Liver (tissue), 9 donors: ENCODE results near the gene PTAFR. TPM values are rescaled to one million over a fixed set of nuclear protein-coding genes. Genes with fewer than 3 reads are reported as not detected.

Experiments
- DNase-seq: peaks from one replicate; pipeline ENCODE4 v3.0.0-alpha.2; 2017; ENCODE audit warnings: low spot score
- H3K27ac ChIP-seq, 2 donors: one replicate each; pipeline ENCODE4 v1.7.0; 2013; ENCODE audit warnings: inconsistent platforms in 2 of 2, low read length in 2 of 2, control low read depth in 1 of 2, low read depth in 1 of 2, mild to moderate bottlenecking in 1 of 2
- H3K27me3 ChIP-seq, 4 donors: one replicate each; pipeline versions ENCODE4 v1.6.1 to v1.7.0; 2013; ENCODE audit warnings: low read length in 3 of 4, inconsistent platforms in 1 of 4, mild to moderate bottlenecking in 1 of 4, moderate library complexity in 1 of 4; ENCODE audit not compliant: control insufficient read depth in 4 of 4, insufficient read depth in 4 of 4
- H3K36me3 ChIP-seq, 4 donors: one replicate each; pipeline versions ENCODE4 v1.6.1 to v1.7.0; 2013; ENCODE audit warnings: low read length in 3 of 4, mild to moderate bottlenecking in 3 of 4, low read depth in 1 of 4, moderate library complexity in 1 of 4; ENCODE audit not compliant: control insufficient read depth in 4 of 4, insufficient read depth in 3 of 4
- H3K4me1 ChIP-seq, 4 donors: one replicate each; pipeline versions ENCODE4 v1.6.1 to v1.7.0; 2013; ENCODE audit warnings: low read length in 3 of 4, mild to moderate bottlenecking in 3 of 4, moderate library complexity in 1 of 4; ENCODE audit not compliant: control insufficient read depth in 4 of 4, insufficient read depth in 4 of 4
- H3K4me3 ChIP-seq, 3 donors: one replicate each; pipeline versions ENCODE4 v1.6.1 to v1.7.0; 2013; ENCODE audit warnings: low read length in 3 of 3, control low read depth in 1 of 3, low read depth in 1 of 3, mild to moderate bottlenecking in 1 of 3
- H3K9ac ChIP-seq, 2 donors: one replicate each; pipeline ENCODE4 v1.7.0; 2013; ENCODE audit warnings: low read length in 2 of 2, mild to moderate bottlenecking in 2 of 2, moderate library complexity in 2 of 2, control low read depth in 1 of 2, low read depth in 1 of 2
- H3K9me3 ChIP-seq, 4 donors: one replicate each; pipeline versions ENCODE4 v1.6.1 to v1.7.0; 2013; ENCODE audit warnings: low read length in 3 of 4; ENCODE audit not compliant: control insufficient read depth in 4 of 4
- CTCF ChIP-seq: fragments of 150-350 bp; IDR thresholded peaks from 2 replicates; pipeline ENCODE4 v1.5.1; 2017; ENCODE audit warnings: improper control_type of control experiment, low read depth, low read length; ENCODE audit not compliant: missing input control
- EGR1 ChIP-seq, 2 donors: IDR thresholded peaks; 2 replicates each; pipeline ENCODE4 v1.6.1; 2016 to 2018; ENCODE audit warnings: antibody characterized with exemption in 2 of 2, low read depth in 2 of 2
- FOXA1 ChIP-seq: IDR thresholded peaks from 2 replicates; pipeline ENCODE4 v1.6.1; 2016; ENCODE audit warnings: antibody characterized with exemption
- FOXA2 ChIP-seq: IDR thresholded peaks from 2 replicates; pipeline ENCODE4 v1.6.1; 2016; ENCODE audit warnings: antibody characterized with exemption
- GABPA ChIP-seq, 2 donors: IDR thresholded peaks in 1 of 2; conservative IDR thresholded peaks in 1 of 2; 2 replicates each; pipeline ENCODE4 v1.6.1; 2016; ENCODE audit warnings: antibody characterized with exemption in 2 of 2, mild to moderate bottlenecking in 1 of 2, moderate library complexity in 1 of 2
- HNF4A ChIP-seq, 2 donors: conservative IDR thresholded peaks; 2 replicates each; pipeline ENCODE4 v1.6.1; 2016; ENCODE audit warnings: antibody characterized with exemption in 2 of 2, mild to moderate bottlenecking in 2 of 2
- HNF4G ChIP-seq: IDR thresholded peaks from 2 replicates; pipeline ENCODE4 v1.6.1; 2016; ENCODE audit warnings: antibody characterized with exemption
- JUND ChIP-seq, 2 donors: IDR thresholded peaks; 2 replicates each; pipeline ENCODE4 v1.6.1; 2016; ENCODE audit warnings: antibody characterized with exemption in 2 of 2
- NR2F2 ChIP-seq: IDR thresholded peaks from 2 replicates; pipeline ENCODE4 v1.6.1; 2016; ENCODE audit warnings: antibody characterized with exemption
- RAD21 ChIP-seq, 2 donors: IDR thresholded peaks; 2 replicates each; pipeline ENCODE4 v1.6.1; 2016; ENCODE audit warnings: antibody characterized with exemption in 2 of 2, mild to moderate bottlenecking in 2 of 2
- RXRA ChIP-seq, 2 donors: IDR thresholded peaks; 2 replicates each; pipeline ENCODE4 v1.6.1; 2017 to 2018; ENCODE audit warnings: antibody characterized with exemption in 2 of 2, mild to moderate bottlenecking in 1 of 2
- SP1 ChIP-seq: IDR thresholded peaks from 2 replicates; pipeline ENCODE4 v1.6.1; 2018; ENCODE audit warnings: antibody characterized with exemption, mild to moderate bottlenecking
- TAF1 ChIP-seq: conservative IDR thresholded peaks from 2 replicates; pipeline ENCODE4 v1.6.1; 2016; ENCODE audit warnings: antibody characterized with exemption, mild to moderate bottlenecking
- YY1 ChIP-seq: IDR thresholded peaks from 2 replicates; pipeline ENCODE4 v1.6.1; 2016; ENCODE audit warnings: antibody characterized with exemption, mild to moderate bottlenecking
- ZBTB33 ChIP-seq: IDR thresholded peaks from 2 replicates; pipeline ENCODE4 v1.6.1; 2016; ENCODE audit warnings: antibody characterized with exemption
- WGBS: extraction: QIAGEN DNeasy Blood & Tissue Kit; methylation state at CpG from one replicate; pipeline ENCODE4 v1.1.7; 2013; 5-methylcytosine and 5-hydroxymethylcytosine counted together
- polyA plus RNA-seq, 2 donors: library from polyadenylated mRNA; stranded (reverse) in 1 of 2; unstranded in 1 of 2; fragments of 200-250 nt in 1 of 2; fragments of >200 nt in 1 of 2; fragmentation: Nextera tagmentation in 1 of 2; extraction: Ambion mirVana in 1 of 2; gene quantifications; one replicate each; pipeline versions ENCODE4 v1.2.1 to v1.2.3, GENCODE V29; 2013 to 2015
- total RNA-seq, 2 donors: library from RNA; depleted of rRNA; stranded (reverse); fragments of >200 nt; gene quantifications; one replicate each; pipeline ENCODE4 v1.2.3, GENCODE V29; 2014
- TF ChIP-seq, protein P1 (sequence below): IDR thresholded peaks from 2 replicates; pipeline ENCODE4 v1.6.1; 2016; ENCODE audit warnings: antibody characterized with exemption, mild to moderate bottlenecking
- TF ChIP-seq, protein P2 (sequence below): IDR thresholded peaks from 2 replicates; pipeline ENCODE4 v1.6.1; 2016; ENCODE audit warnings: antibody characterized with exemption
- donor health status: healthy.
- donor health status: healthy.
- donor health status: healthy.
- donor health status: healthy.
- donor health status: healthy.

PTAFR gene
- total and polyA plus RNA-seq, 4 donors, result 0.82 to 4.1 (median 2.1) TPM

- Histone ChIP-seq H3K27ac (no peak overlapping the region), H3K9me3 (no peaks in the 10 kb centered on the region), H3K27me3 (no peaks in the 10 kb centered on the region), H3K9ac (no peak overlapping the region), H3K4me1 (no peaks in the 10 kb centered on the region), H3K4me3 (no peak overlapping the region), H3K36me3 (no peaks in the 10 kb centered on the region)
- TF ChIP-seq JUND (IDR thresholded peaks at IDR 0.05) (no peak), RXRA (IDR thresholded peaks at IDR 0.05) (no peak), ZBTB33 (no peak), FOXA2 (no peak), RAD21 (IDR thresholded peaks at IDR 0.05) (no peak), HNF4A (conservative IDR thresholded peaks at IDR 0.05) (no peak), YY1 (no peak), EGR1 (IDR thresholded peaks at IDR 0.05; ENCODE audit: low read depth in 2 of 2) (no peak), GABPA (IDR thresholded peaks at IDR 0.05 in 1 of 2, conservative IDR thresholded peaks at IDR 0.05 in 1 of 2) (no peak)
- TF ChIP-seq, protein P1, sequence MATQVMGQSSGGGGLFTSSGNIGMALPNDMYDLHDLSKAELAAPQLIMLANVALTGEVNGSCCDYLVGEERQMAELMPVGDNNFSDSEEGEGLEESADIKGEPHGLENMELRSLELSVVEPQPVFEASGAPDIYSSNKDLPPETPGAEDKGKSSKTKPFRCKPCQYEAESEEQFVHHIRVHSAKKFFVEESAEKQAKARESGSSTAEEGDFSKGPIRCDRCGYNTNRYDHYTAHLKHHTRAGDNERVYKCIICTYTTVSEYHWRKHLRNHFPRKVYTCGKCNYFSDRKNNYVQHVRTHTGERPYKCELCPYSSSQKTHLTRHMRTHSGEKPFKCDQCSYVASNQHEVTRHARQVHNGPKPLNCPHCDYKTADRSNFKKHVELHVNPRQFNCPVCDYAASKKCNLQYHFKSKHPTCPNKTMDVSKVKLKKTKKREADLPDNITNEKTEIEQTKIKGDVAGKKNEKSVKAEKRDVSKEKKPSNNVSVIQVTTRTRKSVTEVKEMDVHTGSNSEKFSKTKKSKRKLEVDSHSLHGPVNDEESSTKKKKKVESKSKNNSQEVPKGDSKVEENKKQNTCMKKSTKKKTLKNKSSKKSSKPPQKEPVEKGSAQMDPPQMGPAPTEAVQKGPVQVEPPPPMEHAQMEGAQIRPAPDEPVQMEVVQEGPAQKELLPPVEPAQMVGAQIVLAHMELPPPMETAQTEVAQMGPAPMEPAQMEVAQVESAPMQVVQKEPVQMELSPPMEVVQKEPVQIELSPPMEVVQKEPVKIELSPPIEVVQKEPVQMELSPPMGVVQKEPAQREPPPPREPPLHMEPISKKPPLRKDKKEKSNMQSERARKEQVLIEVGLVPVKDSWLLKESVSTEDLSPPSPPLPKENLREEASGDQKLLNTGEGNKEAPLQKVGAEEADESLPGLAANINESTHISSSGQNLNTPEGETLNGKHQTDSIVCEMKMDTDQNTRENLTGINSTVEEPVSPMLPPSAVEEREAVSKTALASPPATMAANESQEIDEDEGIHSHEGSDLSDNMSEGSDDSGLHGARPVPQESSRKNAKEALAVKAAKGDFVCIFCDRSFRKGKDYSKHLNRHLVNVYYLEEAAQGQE, result no peak
- TF ChIP-seq, protein P2, sequence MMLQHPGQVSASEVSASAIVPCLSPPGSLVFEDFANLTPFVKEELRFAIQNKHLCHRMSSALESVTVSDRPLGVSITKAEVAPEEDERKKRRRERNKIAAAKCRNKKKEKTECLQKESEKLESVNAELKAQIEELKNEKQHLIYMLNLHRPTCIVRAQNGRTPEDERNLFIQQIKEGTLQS, result no peak
- 89% methylated on average over 5 of the region's 5 CpGs for WGBS
- DNase-seq, result no peak
Observed at GRCh38 chr1:28118640-28119307, 57.7 kb downstream of the PTAFR start.

GRCh38 chr1:28115267-28115666 is 61.2 kb downstream of the PTAFR start:
- no peak overlapping the region for H3K4me3 ChIP-seq
- no peaks in the 10 kb centered on the region for H3K4me1 ChIP-seq
- H3K27me3 ChIP-seq, result no peaks in the 10 kb centered on the region
- H3K36me3 ChIP-seq, result no peaks in the 10 kb centered on the region
- no peaks in the 10 kb centered on the region for H3K9me3 ChIP-seq
- 58% methylated on average over 4 of the region's 4 CpGs for WGBS
- no peak for DNase-seq
- H3K9ac ChIP-seq, result no peak overlapping the region
- no peak overlapping the region for H3K27ac ChIP-seq
- TF ChIP-seq JUND (IDR thresholded peaks at IDR 0.05) (no peak), HNF4G (no peak), SP1 (no peak), CTCF (no peak), EGR1 (IDR thresholded peaks at IDR 0.05; ENCODE audit: low read depth in 2 of 2) (no peak), NR2F2 (no peak), RXRA (IDR thresholded peaks at IDR 0.05) (no peak), YY1 (no peak), TAF1 (no peak), FOXA1 (no peak), FOXA2 (no peak), GABPA (IDR thresholded peaks at IDR 0.05 in 1 of 2, conservative IDR thresholded peaks at IDR 0.05 in 1 of 2) (no peak), ZBTB33 (no peak)
- TF ChIP-seq, protein P2, result no peak
- TF ChIP-seq, protein P1, result no peak
